Stomach (tissue), 9 donors: Measurements from ENCODE around the gene ETNK1. TPM values are rescaled to one million over a fixed set of nuclear protein-coding genes. Genes with fewer than 3 reads are reported as not detected.

ENCODE experiments used
- DNase-seq, 2 donors: peaks; one replicate each; pipeline versions ENCODE4 v3.0.0 to v3.0.0-alpha.2; 2013 to 2019
- H3K27ac ChIP-seq, 5 donors: fragments of 200-600 bp in 4 of 5; sonication (generic) in 4 of 5; one replicate each; pipeline ENCODE4 v1.5.1; 2013 to 2019; ENCODE audit warnings: mild to moderate bottlenecking in 1 of 5, moderate library complexity in 1 of 5
- H3K27me3 ChIP-seq, 3 donors: fragments of 200-600 bp; sonication (generic); one replicate each; pipeline ENCODE4 v1.5.1; 2017 to 2019; ENCODE audit warnings: mixed run types in 1 of 3
- H3K36me3 ChIP-seq, 4 donors: fragments of 200-600 bp; sonication (generic); 1 replicate in 3 of 4; 2 replicates in 1 of 4; pipeline ENCODE4 v1.5.1; 2016 to 2019
- H3K4me1 ChIP-seq, 4 donors: fragments of 200-600 bp; sonication (generic); one replicate each; pipeline ENCODE4 v1.5.1; 2016 to 2019
- H3K4me3 ChIP-seq, 4 donors: fragments of 200-600 bp; sonication (generic) in 3 of 4; one replicate each; pipeline ENCODE4 v1.5.1; 2016 to 2019; ENCODE audit warnings: mild to moderate bottlenecking in 1 of 4
- H3K9me3 ChIP-seq, 4 donors: fragments of 200-600 bp; sonication (generic); one replicate each; pipeline ENCODE4 v1.5.1; 2016 to 2019
- CTCF ChIP-seq, 7 experiments: fragments of 450-650 bp in 4 of 7; fragments of 200-600 bp in 3 of 7; sonication (generic) in 3 of 7; IDR thresholded peaks; one replicate each; pipeline ENCODE4 v1.5.1; 2016 to 2019; ENCODE audit warnings: antibody characterized with exemption in 7 of 7, control low read depth in 2 of 7, mild to moderate bottlenecking in 1 of 7
- EP300 ChIP-seq: sonication (generic); formaldehyde crosslinking; IDR thresholded peaks from one replicate; pipeline ENCODE4 v1.6.1; 2017; ENCODE audit warnings: antibody characterized with exemption
- POLR2A ChIP-seq, 4 donors: fragments of 450-650 bp; IDR thresholded peaks; one replicate each; pipeline ENCODE4 v1.6.1; 2016; ENCODE audit warnings: antibody characterized with exemption in 4 of 4, control low read depth in 2 of 4, mild to moderate bottlenecking in 1 of 4, moderate library complexity in 1 of 4
- POLR2AphosphoS5 ChIP-seq, 3 donors: sonication (generic); formaldehyde crosslinking; IDR thresholded peaks; one replicate each; pipeline ENCODE4 v1.6.1; 2016; ENCODE audit warnings: antibody characterized with exemption in 3 of 3
- WGBS, 5 donors: extraction: QIAGEN DNeasy Blood & Tissue Kit in 3 of 5; methylation state at CpG; one replicate each; pipeline versions ENCODE4 v1.1.5 to v1.1.7; 2013 to 2018; 5-methylcytosine and 5-hydroxymethylcytosine counted together
- intact Hi-C: fragments of 100-400 bp; cut with DNase I; formaldehyde crosslinking; loops from one replicate; pipeline ENCODE4 v1.15.1; 2023; ENCODE audit warnings: low total_unique reads
- polyA plus RNA-seq, 3 donors: library from polyadenylated mRNA; stranded (reverse); fragments of 200-250 nt; gene quantifications; one replicate each; pipeline ENCODE4 v1.2.3, GENCODE V29; 2013
- total RNA-seq, 5 donors: library from RNA; depleted of rRNA; stranded (reverse); fragments of >200 nt; gene quantifications; one replicate each; pipeline versions ENCODE4 v1.1.0 to v1.2.3, GENCODE V29; 2014 to 2016
- donor health status: healthy with polysubstance abuse.
- donor health status: Bipolar disorder and iron deficiency.
- donor health status: healthy.

The ETNK1 gene
- total and polyA plus RNA-seq, 8 donors, result 7.5 to 168 (median 40.4) TPM

DNA sequence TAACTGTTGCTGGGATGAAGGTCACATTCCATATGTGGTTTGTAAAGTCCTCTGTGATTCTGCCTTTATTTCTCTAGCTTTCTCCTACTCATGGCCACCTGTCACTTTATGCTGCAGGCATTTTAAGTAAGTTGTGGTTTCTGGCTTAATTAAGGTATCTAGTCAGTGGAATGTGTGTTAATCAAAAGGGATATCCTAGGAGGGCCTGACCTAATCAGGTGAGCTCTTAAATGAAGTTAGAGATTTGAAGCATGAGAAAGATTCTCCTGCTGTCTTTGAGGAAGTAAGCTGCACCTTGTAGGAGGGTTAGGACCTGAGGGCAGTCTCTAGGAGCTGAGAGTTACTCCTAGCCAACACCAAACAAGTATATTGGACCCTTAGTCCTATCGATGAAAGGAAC, 90.3 kb downstream of the ETNK1 start:
- intact Hi-C loops, result no loop called here
- H3K4me1 ChIP-seq, result no peaks in the 10 kb centered on the region
- WGBS, 5 donors, result 88 to 100% (median 93%) methylated on average over 1 of the region's 1 CpG
- H3K27ac ChIP-seq, result no peak overlapping the region
- H3K9me3 ChIP-seq, result no peaks in the 10 kb centered on the region
- no peaks in the 10 kb centered on the region for H3K27me3 ChIP-seq
- no peak overlapping the region for H3K4me3 ChIP-seq
- DNase-seq, result no peak
- H3K36me3 ChIP-seq, result no peaks in the 10 kb centered on the region
- TF ChIP-seq CTCF (IDR thresholded peaks at IDR 0.05) (no peak), POLR2AphosphoS5 (IDR thresholded peaks at IDR 0.05) (no peak), POLR2A (IDR thresholded peaks at IDR 0.05) (no peak), EP300 (no peak)

DNA sequence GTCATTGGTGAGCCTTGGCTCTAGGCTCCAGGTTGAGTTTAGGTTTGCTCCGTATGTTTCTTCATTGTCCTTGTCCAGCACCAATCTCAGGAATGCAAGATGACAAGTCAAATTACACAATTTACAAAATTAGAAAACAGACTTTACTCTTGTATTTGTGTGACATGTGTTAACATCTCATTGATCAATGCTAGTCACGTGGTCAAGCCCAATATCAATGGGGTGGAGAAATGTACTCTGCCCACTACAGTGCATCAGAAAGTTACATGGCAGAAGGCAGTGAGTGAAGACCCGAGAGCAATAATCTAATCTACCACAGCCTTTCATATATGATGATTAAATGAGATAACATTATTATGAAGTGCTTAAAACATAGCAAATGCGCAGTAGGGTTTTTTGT, 94.8 kb downstream of the ETNK1 start:
- Histone ChIP-seq H3K27ac (no peak overlapping the region), H3K27me3 (no peaks in the 10 kb centered on the region), H3K36me3 (no peaks in the 10 kb centered on the region), H3K4me3 (no peak overlapping the region), H3K9me3 (no peaks in the 10 kb centered on the region), H3K4me1 (no peaks in the 10 kb centered on the region)
- 70 to 84% (median 81%) methylated on average over 4 of the region's 4 CpGs for WGBS, 5 donors
- DNase-seq, result no peak
- intact Hi-C loops, result no loop called here
- no peak for TF ChIP-seq POLR2AphosphoS5 (IDR thresholded peaks at IDR 0.05)
- TF ChIP-seq POLR2A (IDR thresholded peaks at IDR 0.05), result no peak
- no peak for TF ChIP-seq CTCF (IDR thresholded peaks at IDR 0.05)
- TF ChIP-seq EP300, result no peak

GRCh38 chr12:22722081-22722480, 97.1 kb downstream of the ETNK1 start:
- Histone ChIP-seq H3K4me3 (no peak overlapping the region), H3K27ac (no peak overlapping the region), H3K36me3 (no peaks in the 10 kb centered on the region), H3K27me3 (no peaks in the 10 kb centered on the region), H3K9me3 (no peaks in the 10 kb centered on the region), H3K4me1 (no peaks in the 10 kb centered on the region)
- no peak for DNase-seq
- intact Hi-C loops, result no loop called here
- TF ChIP-seq EP300, result no peak
- TF ChIP-seq CTCF (IDR thresholded peaks at IDR 0.05), result no peak
- no peak for TF ChIP-seq POLR2AphosphoS5 (IDR thresholded peaks at IDR 0.05)
- TF ChIP-seq POLR2A (IDR thresholded peaks at IDR 0.05), result no peak
- 82 to 93% (median 90%) methylated on average over 2 of the region's 2 CpGs for WGBS, 5 donors

GRCh38 chr12:22722779-22723178, 97.8 kb downstream of the ETNK1 start:
- DNase-seq, result peak in 1 of 2 donors; percentile 12
- TF ChIP-seq POLR2A (IDR thresholded peaks at IDR 0.05), result no peak
- no peak for TF ChIP-seq CTCF (IDR thresholded peaks at IDR 0.05)
- TF ChIP-seq POLR2AphosphoS5 (IDR thresholded peaks at IDR 0.05), result no peak
- no peak for TF ChIP-seq EP300
- Histone ChIP-seq H3K36me3 (no peaks in the 10 kb centered on the region), H3K27me3 (no peaks in the 10 kb centered on the region), H3K27ac (no peak overlapping the region), H3K4me3 (no peak overlapping the region), H3K4me1 (no peaks in the 10 kb centered on the region), H3K9me3 (no peaks in the 10 kb centered on the region)
- intact Hi-C loops, result no loop called here
- 76 to 89% (median 81%) methylated on average over 1 of the region's 1 CpG for WGBS, 5 donors
